Measurements from ENCODE around the gene LLCFC1.
A peak's percentile ranks its signal among the peaks of the same experiment; 100 is the strongest.

Gene LLCFC1

GRCh38 chr7:142939226-142939910 lies at the start of gene LLCFC1:
Gene LLCFC1 (plus strand): TSS chr7:142939484. CDS start chr7:142939622, 138 bp downstream.
- intact Hi-C loops (cut with DNase I) = no loop called here
- DNase-seq = no peak

DNA sequence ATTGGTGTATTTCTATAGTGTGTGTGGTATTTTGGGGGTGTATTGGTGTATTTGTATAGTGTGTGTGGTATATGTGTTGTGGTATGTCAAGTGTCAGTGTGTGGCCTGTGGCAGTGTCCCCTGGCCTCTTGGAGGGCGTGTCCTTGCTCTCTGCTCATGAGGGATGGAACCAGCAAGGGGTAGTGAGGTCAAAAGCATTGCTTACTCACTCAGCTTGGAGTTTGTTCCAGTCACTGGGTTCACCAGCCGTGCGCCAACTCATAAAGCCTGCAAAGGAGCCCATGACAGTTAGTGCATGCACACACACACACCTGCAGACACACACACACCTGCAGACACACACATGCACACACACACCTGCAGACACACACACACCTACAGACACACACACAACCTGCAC lies 49.5 kb upstream of the LLCFC1 start:
- peak in 1 of 42 donors; percentile 2 for DNase-seq
- intact Hi-C loops (cut with DNase I) = no loop called here

- DNase-seq = peak in 1 of 42 donors; percentile 32
These were observed 48.3 kb upstream of the LLCFC1 start for GRCh38 chr7:142890874-142891485.

DNA sequence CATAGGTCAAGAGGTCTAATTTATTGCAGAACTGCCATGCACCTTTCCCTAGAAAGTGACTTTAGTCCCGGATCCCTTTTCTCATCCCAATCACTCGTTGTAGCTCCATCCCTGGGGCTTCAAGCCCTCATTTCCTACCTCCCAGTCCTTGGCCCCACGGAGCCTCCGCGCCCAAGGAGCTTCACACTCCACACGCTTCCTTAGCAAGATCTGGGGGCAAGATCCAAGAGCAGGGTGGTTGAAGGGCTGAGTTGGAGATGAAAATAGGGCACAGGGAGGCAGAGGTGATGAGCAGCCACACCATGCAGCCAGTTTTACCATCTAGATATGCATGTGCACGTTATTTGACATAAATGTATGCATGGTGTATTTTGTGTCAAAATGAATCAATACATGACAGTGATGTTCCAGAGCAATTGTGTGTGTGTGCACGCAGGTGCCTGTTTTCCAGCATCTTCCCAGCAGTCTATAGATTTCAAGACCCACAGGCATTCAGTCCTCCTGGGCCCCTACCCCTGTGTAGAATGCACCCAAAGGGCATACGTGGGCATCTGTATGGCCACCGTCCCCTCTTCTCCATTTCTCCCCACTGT lies 47.7 kb upstream of the LLCFC1 start:
- peak in 1 of 42 donors; percentile 18 for DNase-seq
- intact Hi-C loops (cut with DNase I) = no loop called here

More at GRCh38 chr7:142890874-142891485, 48.3 kb upstream of the LLCFC1 start:
- intact Hi-C loops (cut with DNase I) = no loop called here

DNA sequence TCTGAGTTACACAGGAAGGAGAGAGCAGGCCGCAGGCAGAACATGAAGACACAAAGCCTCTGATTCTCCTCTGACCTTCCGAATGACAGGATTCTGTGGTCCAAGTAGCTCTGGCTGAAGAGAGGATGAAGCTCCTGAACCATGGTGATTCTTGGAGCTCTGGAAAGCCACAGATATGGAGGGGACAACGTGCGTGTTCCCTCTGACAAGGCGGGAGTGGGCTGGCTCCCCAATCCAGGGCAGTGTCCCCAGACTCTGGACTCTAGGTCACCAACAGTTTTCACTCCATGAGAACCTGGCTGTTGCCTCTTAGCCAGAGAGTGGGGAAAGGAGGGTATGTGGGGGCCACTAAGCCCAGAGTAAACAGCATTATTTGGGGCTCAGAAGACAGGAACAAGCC lies 46.3 kb upstream of the LLCFC1 start:
- peak in 2 of 42 donors; percentile 13 to 17 for DNase-seq
- intact Hi-C loops (cut with DNase I) = no loop called here

- intact Hi-C loops (cut with DNase I) = no loop called here
- DNase-seq = peak in 2 of 42 donors; percentile 23 to 30
These were observed 44.9 kb upstream of the LLCFC1 start for GRCh38 chr7:142894112-142894984.

DNA sequence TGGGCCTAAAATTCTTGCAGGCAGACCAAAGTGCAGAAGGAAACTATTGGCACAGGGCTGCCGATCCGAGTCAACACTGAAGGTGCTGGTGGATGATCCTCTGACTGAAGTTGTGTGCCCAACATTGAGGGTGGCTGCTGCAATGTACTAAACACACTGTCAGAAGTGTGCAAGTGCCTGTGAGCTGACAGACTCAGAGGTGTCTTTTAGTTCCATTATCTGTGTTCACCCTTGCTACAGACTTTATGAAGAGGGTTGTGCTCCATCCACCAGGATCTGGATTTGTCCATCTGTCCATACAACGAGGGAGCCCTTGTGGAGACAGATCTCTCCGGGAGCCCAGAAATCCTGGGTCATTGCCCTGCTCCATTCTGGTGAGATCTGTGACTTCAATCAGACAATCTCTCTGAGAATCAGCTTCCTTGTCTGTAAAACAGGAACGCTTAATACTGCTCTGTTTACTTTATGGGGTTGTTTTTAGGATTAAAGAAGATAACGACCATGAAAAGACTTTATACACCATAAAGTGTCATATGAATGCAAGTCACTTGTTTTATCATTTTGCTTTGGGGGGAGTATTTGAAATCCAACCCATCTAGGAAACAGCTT lies 44.2 kb upstream of the LLCFC1 start:
- DNase-seq = peak in 2 of 42 donors; percentile 26 to 37
- intact Hi-C loops (cut with DNase I) = no loop called here

- intact Hi-C loops (cut with DNase I) = no loop called here
- peak in 2 of 42 donors; percentile 7 to 13 for DNase-seq
These were observed 43.1 kb upstream of the LLCFC1 start for GRCh38 chr7:142896151-142896550.

DNA sequence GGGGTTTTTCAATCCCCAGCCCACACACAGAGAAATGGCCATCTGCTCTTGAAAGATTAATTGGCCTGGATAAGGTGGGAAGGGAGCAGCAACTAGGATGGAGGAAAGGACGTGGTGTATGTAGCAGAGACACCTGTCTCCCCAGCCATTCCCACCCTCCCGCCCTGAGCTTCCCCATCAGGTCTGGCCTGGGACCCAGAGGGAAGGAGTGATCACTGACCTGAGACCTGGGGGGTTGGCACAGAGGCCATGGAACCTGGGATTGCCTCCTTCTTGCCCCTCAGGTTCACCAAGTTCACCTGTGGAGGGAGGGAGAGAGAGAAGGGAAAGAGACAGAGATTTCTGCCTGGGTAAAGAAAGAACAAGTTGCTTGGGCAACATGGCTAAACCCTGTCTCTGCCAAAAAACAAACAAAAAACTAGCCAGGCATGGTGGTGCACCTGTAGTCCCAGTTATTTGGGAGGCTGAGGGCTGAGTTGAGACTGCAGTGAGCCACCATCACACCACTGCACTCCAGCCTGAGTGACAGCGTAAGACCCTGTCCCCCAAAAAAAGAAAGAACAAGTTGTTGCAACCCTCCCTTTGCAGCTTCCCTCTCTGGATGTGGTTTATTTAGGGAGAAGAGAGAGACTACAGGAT lies 42.4 kb upstream of the LLCFC1 start:
- intact Hi-C loops (cut with DNase I) = no loop called here
- peak in 2 of 42 donors; percentile 17 to 32 for DNase-seq

DNA sequence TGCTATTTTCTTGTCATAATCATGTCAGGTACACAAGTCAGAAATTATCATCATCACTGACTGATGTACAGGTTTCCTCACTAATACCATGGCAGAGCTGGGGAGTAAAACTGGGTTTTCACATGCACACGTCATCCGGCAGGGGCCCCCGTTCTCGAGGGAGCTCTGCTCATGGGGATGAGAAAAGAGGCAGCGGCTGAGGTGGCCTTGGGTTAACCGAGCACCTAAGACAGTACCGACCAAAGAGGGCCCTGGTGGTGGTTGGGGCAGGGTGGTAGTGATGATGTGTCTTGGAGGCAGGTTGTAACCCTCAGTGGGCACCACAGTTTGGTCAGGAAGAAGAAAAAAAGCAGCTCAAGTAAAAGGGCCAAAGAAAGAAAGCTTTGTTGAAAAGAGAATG lies 41.6 kb upstream of the LLCFC1 start:
- intact Hi-C loops (cut with DNase I) = no loop called here
- peak in 1 of 42 donors; percentile 26 for DNase-seq

DNA sequence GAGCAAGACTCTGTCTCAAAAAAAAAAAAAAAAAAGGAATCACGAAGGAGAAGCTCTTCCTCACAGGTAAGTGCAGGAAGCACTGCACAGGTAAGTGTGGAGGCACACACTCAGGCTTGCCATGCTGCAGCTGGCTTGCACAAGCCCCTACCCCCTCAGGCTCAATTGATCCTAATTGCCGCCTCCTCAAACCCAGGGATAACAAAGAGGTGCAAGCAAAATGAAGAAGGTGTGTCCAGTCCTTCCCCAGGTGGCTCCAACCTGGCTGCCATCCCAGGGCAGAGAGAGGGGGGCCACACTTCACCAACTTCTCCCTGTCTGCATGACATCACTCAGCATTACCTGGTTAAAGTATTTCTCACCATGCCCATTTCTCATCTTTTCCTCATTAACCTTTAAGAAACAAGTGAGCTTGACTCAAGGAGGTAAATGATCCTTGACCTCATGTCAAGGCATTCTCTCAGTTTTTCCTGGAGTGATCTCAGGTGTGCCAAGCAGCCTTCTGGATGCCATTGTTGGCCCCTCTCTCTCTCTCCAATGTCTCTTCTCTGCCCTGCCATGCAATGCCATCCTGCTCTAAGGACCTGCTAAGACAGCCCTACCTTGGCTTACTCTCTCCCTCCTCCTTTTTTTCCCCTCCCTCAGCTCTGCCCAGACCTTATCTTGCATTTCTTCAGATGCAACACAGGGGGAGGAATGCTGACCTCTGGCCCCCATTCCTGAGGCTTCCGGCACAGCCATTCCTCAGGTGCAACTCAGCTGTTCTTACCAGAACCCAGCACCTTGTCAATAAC lies 40.7 kb upstream of the LLCFC1 start:
- DNase-seq = peak in 2 of 42 donors; percentile 7 to 26

DNA sequence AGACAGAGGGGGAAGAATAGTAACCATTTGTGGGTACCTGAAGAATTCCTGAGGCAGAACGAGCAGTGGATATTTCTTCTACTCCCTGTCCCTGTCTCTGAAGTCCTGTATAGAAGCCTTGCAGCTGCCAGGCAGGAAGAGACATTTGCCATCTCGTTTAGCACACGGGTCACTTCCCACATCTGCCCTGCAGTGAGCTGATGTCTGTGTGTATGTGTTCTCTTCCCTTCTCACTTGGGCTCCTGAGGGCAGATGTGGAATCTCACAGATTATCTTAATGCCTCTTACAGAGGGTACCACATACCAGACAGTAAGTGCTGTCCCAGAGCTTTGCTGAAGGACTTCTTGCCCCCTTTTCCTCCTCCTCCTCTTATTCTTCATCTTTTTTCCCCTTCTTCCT lies 39.6 kb upstream of the LLCFC1 start:
- intact Hi-C loops (cut with DNase I) = no loop called here

More for the DNA sequence above, 40.7 kb upstream of the LLCFC1 start:
- intact Hi-C loops (cut with DNase I) = no loop called here

GRCh38 chr7:142901426-142902259 lies 37.6 kb upstream of the LLCFC1 start:
- intact Hi-C loops (cut with DNase I) = no loop called here
- DNase-seq = peak in 1 of 42 donors; percentile 19

More for the DNA sequence above, 39.6 kb upstream of the LLCFC1 start:
- no peak for DNase-seq

DNA sequence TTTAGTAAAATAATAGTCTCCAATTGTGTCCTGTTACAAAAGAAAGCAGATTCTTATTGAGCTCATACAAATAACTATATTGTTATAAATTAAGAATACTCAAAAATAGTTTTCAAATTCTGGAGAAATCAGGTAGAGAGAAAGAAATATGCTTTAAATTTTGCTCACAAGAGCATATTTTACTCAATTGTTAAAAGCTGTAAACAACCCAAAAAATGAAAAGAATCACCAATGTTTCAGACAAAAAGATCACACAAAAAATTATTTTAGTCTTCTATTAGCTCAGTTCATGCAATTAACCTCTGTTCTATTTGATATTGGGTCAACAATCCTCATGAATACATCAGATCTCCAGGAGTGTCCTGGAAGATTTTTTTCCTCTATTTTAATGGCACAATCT lies 35.2 kb upstream of the LLCFC1 start:
- no peak for DNase-seq
- intact Hi-C loops (cut with DNase I) = no loop called here

DNA sequence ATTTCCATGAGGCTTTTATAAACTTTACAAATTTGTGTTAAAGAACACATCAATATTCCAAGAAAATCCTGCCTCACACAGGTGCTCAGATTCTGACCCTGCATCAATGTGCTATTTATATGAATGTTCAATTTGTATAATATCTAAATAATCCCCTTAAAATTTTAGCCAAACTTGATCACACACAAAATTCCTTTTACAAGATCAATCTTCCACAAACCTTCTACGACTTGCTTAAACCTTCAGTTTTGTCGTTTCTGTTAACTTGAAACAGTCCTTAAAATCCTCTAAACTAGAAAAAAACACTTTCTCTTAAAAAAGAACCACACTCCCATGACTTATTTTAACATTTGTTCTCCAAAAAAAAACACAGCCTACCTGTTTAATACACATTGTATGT lies 33.5 kb upstream of the LLCFC1 start:
- intact Hi-C loops (cut with DNase I) = no loop called here
- DNase-seq = no peak

DNA sequence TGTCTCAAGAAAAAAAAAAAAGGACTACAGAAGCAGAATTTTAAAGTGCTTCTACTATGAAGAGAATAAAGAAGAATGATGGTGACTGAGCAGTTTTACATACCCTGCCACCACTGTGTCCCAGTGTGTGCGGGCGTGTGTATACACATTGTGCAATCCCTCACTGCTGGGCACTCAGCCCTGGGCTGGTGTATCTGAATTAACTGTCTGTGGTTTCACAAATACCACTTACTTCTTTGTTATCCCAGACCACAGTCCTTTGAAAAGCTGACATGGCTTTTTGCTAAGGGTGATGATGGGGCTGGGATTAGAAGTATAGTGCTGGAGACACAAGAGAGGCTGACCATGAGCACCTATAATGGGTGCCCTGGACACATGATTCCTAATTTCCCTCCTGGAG lies 32.6 kb upstream of the LLCFC1 start:
- intact Hi-C loops (cut with DNase I) = no loop called here
- no peak for DNase-seq

- DNase-seq = no peak
- intact Hi-C loops (cut with DNase I) = no loop called here
These were observed 31.0 kb upstream of the LLCFC1 start for GRCh38 chr7:142908290-142908689.
